Measurements from ENCODE around the gene SCN8A.
"Not testable (repeated sequence)": the region's sequence is repeated elsewhere in the genome, so short reads cannot be mapped to it uniquely, and the experiment has no call there.

SCN8A gene

GRCh38 chr12:51774933-51775332 is 183.9 kb downstream of the SCN8A start:
- DNase-seq, result no peak

GRCh38 chr12:51777457-51777856 is 186.4 kb downstream of the SCN8A start:
- no peak for DNase-seq

- no peak for DNase-seq
Measured at GRCh38 chr12:51777973-51778372, 186.9 kb downstream of the SCN8A start.

- DNase-seq, result no peak
Measured at GRCh38 chr12:51779876-51780275, 188.8 kb downstream of the SCN8A start.

- DNase-seq, result no peak
Measured at GRCh38 chr12:51784688-51785087, 193.7 kb downstream of the SCN8A start.

DNA sequence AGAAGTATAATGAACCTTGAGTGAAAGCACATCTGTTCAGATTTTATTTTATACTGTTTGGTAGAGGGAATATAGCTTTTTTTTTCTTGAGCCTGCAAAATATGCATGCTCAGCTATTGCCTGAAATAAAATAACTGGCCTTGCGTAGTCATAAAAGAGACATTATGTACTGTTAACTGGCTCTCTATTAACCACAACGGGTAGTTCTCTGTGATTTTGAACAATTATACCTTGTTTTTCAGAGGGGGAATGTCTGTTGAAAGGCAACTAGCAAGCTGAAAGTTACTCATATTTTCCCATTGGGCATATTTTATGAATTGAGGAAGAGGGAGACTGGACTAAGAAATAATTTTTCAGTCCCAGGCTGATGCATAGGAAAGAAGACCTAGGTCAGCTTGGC is 194.9 kb downstream of the SCN8A start:
- no peak for DNase-seq

- no peak for DNase-seq
Measured at GRCh38 chr12:51788876-51789275, 197.8 kb downstream of the SCN8A start.

GRCh38 chr12:51792417-51792816 is 201.4 kb downstream of the SCN8A start:
- no peak for DNase-seq

- no peak for DNase-seq
Measured at GRCh38 chr12:51793201-51793600, 202.2 kb downstream of the SCN8A start.

GRCh38 chr12:51797301-51797700 is 206.3 kb downstream of the SCN8A start:
- no peak for DNase-seq

GRCh38 chr12:51798051-51798450 is 207.0 kb downstream of the SCN8A start:
- not testable (repeated sequence) for DNase-seq

DNA sequence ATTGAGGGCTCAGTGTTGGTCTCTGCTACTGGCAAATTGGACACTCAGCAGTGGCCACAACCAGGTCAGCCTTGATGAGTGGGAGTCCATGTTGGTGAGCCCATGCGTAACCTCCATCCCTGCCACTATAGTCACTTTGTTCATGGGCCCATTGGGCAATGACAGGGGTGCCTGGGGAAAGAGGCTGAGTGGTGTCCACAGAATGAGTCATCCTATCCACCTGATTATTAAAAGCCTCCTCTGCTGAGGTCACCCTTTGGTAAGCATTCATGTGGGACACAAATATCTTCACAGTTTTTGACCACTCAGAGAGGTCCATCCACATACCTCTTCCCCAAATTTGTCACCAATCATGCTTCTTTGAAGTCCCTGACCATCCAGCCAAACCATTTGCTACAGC is 207.5 kb downstream of the SCN8A start:
- no peak for DNase-seq

DNA sequence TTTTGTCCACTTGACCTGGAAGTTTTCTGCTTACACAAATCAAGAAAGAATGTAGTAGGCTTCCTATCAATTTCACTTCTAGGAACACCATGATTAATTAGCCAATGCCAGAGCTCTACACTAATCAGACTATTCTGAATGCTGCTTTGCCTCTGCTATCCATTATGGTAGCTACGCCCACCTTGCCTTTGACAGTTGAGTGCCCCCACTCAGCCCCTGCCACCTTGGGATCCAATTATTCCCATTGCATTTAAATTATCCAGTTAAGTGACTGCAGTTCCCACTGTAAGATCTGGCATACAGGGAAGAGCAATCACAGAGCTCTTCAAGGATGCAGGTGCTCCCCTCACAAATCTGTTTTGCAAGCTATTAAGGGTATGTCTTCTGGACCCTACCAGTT is 210.0 kb downstream of the SCN8A start:
- DNase-seq, result no peak

- no peak for DNase-seq
Measured at GRCh38 chr12:51806896-51807295, 215.9 kb downstream of the SCN8A start.

DNA sequence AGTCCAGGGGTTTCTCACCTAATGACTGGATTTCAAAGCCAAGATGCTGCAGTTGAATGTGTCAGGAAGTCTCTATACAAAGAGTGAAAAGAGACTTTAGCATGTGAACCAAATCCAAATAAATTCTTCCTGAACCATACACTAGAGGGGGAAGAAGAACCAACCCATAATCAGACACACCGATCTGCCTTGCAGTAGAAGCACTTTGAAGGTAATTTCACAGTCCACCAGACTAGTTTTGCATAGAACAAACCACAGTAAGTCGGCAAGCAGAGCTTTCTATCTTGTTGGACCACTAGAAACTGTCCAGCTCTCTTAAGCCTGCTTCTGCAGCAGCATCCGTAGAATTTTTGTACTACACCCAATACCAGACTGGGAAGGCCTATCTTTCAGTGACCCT is 218.2 kb downstream of the SCN8A start:
- no peak for DNase-seq

DNA sequence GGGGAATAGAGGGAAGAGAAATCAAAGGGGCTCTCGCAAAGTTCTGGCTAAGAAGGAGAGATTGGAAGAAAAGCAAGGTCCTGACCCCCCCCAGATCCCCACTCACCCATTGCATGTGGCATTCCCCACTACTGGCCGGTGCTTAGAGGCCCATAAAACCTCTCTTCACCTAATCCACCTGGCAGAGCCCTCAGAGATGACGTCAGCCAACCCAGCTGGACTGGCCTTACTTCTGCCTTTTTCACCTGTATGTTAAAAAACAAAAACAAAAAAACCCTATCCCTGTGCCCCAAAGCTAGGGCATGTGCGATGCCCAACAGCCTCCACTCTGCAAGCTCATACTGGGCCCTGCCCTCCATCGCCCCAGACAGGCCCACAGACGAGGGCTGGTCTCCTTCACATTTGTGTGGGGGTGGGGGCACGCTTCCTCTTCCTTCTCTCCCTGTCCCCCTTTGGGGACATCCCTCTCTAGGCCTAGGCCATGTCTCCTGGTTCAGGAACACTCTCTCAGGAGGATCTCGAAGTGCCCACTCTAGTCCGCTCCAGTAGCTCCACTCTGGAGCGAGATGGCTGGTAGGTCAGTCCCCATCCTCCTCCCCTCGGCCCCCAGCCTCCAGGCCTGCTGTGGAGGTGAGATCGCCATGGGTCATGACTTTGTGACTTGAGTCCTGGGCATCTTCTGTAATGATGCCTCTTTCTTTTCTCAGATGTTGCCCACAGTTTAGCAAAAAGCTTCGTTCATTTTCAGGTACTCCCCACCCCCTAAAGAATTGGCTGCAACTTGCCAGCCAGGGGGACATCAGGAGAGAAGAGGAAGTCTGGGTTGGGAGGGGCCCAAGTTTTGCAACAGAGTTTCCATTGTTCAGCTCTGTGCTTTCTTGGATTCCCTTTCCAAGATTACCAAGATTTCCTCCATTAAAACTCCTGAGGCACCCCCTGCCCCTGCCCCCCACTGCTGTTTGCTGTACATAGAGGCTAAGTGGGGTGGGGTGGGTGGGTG is 220.5 kb downstream of the SCN8A start:
- no peak for DNase-seq

DNA sequence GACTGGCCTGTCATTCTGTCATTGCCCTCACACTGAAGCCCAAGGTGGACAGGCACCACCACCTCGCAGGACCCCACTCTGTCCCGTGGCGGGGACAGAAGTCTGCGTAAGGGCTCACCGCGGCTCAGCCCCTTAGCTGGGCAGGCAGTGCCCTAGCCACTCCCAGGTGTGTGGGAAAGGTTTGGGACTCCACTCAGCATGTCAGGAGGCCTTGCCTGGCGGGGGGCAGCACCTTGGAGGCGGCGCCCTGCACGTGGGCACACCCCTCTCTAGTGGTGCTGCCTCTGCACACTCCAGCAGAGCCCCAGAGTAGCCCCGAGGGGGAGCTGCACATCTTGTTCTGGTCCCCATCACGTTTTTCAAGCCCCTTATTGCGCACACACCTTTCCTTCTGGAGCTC is 221.8 kb downstream of the SCN8A start:
- DNase-seq, result no peak

GRCh38 chr12:51813931-51814310 is 222.9 kb downstream of the SCN8A start:
- DNase-seq, result peak; percentile 68

DNA sequence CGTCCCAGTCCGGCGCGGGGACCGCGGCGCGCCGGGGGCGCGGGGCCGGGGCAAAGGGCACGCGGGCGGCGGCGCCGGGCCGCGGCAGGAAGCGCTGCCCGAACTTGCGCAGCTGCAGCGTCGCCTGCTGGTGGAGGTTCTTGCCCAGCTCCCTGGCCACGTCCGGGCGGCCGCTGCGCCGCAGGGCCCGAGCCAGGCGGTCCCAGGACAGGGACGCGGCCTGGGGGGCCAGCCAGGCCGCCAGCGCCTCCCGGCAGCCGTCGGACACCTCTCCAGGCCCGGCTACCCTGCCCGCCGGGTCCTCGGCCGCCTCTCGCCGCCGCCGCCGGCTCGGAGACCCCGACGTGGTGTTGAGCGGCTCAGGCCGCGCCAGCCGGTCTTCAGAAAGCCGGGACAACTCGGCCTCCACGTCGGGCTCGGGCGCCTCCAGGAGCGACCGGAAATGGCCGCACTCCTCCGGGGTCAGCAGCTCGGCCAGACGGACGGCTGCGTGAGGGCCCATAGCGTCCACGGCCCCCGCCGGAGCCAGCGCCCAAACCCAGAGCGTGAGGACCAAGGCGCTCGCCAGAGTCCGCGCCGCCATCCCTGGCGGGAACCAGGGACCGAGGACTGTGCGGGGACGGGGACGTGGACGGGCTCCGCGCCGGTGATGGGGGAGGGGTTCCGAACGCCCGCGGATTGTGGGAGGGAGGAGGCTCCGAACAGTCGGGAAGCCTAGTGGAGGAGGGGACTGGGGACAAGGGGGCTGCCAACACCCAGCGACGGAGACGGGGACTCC is 223.5 kb downstream of the SCN8A start:
- DNase-seq, result peak; percentile 88

DNA sequence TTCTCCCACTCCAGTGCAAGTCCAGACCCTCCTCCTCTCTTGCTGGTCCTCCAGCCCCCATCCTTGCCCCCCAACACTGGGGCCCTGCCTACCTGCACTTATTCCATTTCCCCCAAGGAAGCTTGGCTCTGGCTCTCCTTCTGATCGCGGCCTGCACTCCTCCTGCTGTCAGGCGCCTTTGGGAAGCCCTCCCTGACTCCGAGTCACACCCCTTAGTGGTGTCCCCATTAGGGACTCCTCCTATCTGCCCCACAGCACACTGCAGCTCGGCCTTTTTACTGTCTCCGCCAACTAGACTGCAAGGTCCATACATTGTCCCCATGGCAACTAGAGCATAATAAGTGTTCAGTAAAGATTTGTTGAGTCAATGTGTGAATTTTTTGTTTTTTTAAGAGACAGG is 224.5 kb downstream of the SCN8A start:
- DNase-seq, result no peak

GRCh38 chr12:51817027-51817953 is 226.3 kb downstream of the SCN8A start:
- no peak for DNase-seq

- no peak for DNase-seq
Measured at GRCh38 chr12:51818086-51818485, 227.1 kb downstream of the SCN8A start.

Data from activated CD8-positive, alpha-beta memory T cell treated with anti-CD3 and anti-CD28 coated beads for 24 hours (primary cell).